Neural progenitor cell (in vitro differentiated cells): ENCODE results near the gene SPATA4. TPM values are rescaled to one million over a fixed set of nuclear protein-coding genes. Genes with fewer than 3 reads are reported as not detected.
"Not testable (repeated sequence)": the region's sequence is repeated elsewhere in the genome, so short reads cannot be mapped to it uniquely, and the experiment has no call there.

Experiments used
- DNase-seq: peaks from one replicate; pipeline ENCODE4 v3.0.0-alpha.2; 2016; ENCODE audit warnings: low spot score
- H2AFZ ChIP-seq: fragments of 200-600 bp; sonication (generic); replicated peaks from 2 replicates; pipeline ENCODE4 v1.6.1; 2016; ENCODE audit warnings: antibody characterized with exemption
- H3F3A ChIP-seq: fragments of 200-600 bp; sonication (generic); 2 replicates; pipeline ENCODE4 v1.6.1; 2016; ENCODE audit warnings: antibody characterized with exemption, low read depth
- H3K27ac ChIP-seq: fragments of 200-600 bp; sonication (generic); 2 replicates; pipeline ENCODE4 v1.5.1; 2016; ENCODE audit warnings: mild to moderate bottlenecking
- H3K27me3 ChIP-seq: fragments of 200-600 bp; sonication (generic); 2 replicates; pipeline ENCODE4 v1.6.1; 2016; ENCODE audit warnings: mild to moderate bottlenecking, moderate library complexity
- H3K36me3 ChIP-seq: fragments of 200-600 bp; sonication (generic); 2 replicates; pipeline ENCODE4 v1.5.1; 2016
- H3K4me1 ChIP-seq: fragments of 200-600 bp; sonication (generic); 2 replicates; pipeline ENCODE4 v1.6.1; 2016; ENCODE audit warnings: mixed run types
- H3K4me2 ChIP-seq: fragments of 200-600 bp; sonication (generic); 2 replicates; pipeline ENCODE4 v1.6.1; 2016
- H3K4me3 ChIP-seq: fragments of 200-600 bp; sonication (generic); 2 replicates; pipeline ENCODE4 v1.5.1; 2016
- H3K79me2 ChIP-seq: fragments of 200-600 bp; sonication (generic); 2 replicates; pipeline ENCODE4 v1.6.1; 2016; ENCODE audit warnings: low read depth
- H3K9ac ChIP-seq: fragments of 200-600 bp; sonication (generic); 2 replicates; pipeline ENCODE4 v1.6.1; 2016
- H3K9me3 ChIP-seq: fragments of 200-600 bp; sonication (generic); 2 replicates; pipeline ENCODE4 v1.5.1; 2016; ENCODE audit warnings: low read depth
- H4K20me1 ChIP-seq: fragments of 200-600 bp; sonication (generic); 2 replicates; pipeline ENCODE4 v1.6.1; 2016; ENCODE audit warnings: low read depth
- H3K27ac Mint-ChIP-seq: 3 replicates; pipeline ENCODE4 v1.8.0; 2021; ENCODE audit warnings: mixed read lengths
- H3K27me3 Mint-ChIP-seq: 2 replicates; pipeline ENCODE4 v1.8.0; 2022; ENCODE audit warnings: low read depth, mild to moderate bottlenecking, inconsistent platforms, moderate library complexity, mixed read lengths; ENCODE audit not compliant: insufficient read depth
- H3K36me3 Mint-ChIP-seq: 3 replicates; pipeline ENCODE4 v1.8.0; 2021; ENCODE audit warnings: mixed read lengths
- H3K4me1 Mint-ChIP-seq: 3 replicates; pipeline ENCODE4 v1.8.0; 2021; ENCODE audit warnings: mixed read lengths
- H3K4me3 Mint-ChIP-seq: 3 replicates; pipeline ENCODE4 v1.8.0; 2021; ENCODE audit warnings: mild to moderate bottlenecking, moderate library complexity, mixed read lengths
- H3K9me3 Mint-ChIP-seq: 3 replicates; pipeline ENCODE4 v1.8.0; 2020; ENCODE audit warnings: mixed read lengths
- CTCF ChIP-seq: fragments of 200-600 bp; sonication (generic); IDR thresholded peaks from 2 replicates; pipeline ENCODE4 v1.5.1; 2017; ENCODE audit warnings: antibody characterized with exemption, mild to moderate bottlenecking
- EZH2 ChIP-seq: fragments of 200-600 bp; sonication (generic); IDR thresholded peaks from 2 replicates; pipeline ENCODE4 v1.6.1; 2017; ENCODE audit warnings: antibody characterized with exemption, mild to moderate bottlenecking, moderate library complexity
- EZH2phosphoT487 ChIP-seq: fragments of 200-600 bp; sonication (generic); IDR thresholded peaks from 2 replicates; pipeline ENCODE4 v1.6.1; 2017; ENCODE audit warnings: antibody characterized with exemption
- total RNA-seq: library from RNA; depleted of rRNA; stranded (reverse); fragments of >200 nt; gene quantifications from 2 replicates; pipeline ENCODE4 v1.2.3, GENCODE V29; 2015; ENCODE audit warnings: low replicate concordance

Gene SPATA4
- total RNA-seq, 1 donor from 2014 or later: not detected

GRCh38 chr4:176223561-176223960, 28.2 kb upstream of the SPATA4 start:
- TF ChIP-seq CTCF: no peak
- TF ChIP-seq EZH2phosphoT487: no peak
- no peak for TF ChIP-seq EZH2
- H3K27me3 Mint-ChIP-seq: peaks cover 5% of the 10 kb centered on the region
- H3K4me1 Mint-ChIP-seq: no peaks in the 10 kb centered on the region
- Histone ChIP-seq H3K9ac (no peak overlapping the region), H3K4me2 (no peak overlapping the region), H3K4me1 (no peaks in the 10 kb centered on the region), H3K79me2 (no peaks in the 10 kb centered on the region), H2AFZ (no peak overlapping the region), H3K36me3 (no peaks in the 10 kb centered on the region), H3K27ac (no peak overlapping the region), H3K9me3 (no peaks in the 10 kb centered on the region), H3K27me3 (no peaks in the 10 kb centered on the region), H4K20me1 (no peaks in the 10 kb centered on the region), H3K4me3 (no peak overlapping the region), H3F3A (no peaks in the 10 kb centered on the region)
- H3K4me3 Mint-ChIP-seq: no peak overlapping the region
- no peak overlapping the region for H3K27ac Mint-ChIP-seq
- H3K36me3 Mint-ChIP-seq: no peaks in the 10 kb centered on the region
- DNase-seq: no peak
- H3K9me3 Mint-ChIP-seq: no peaks in the 10 kb centered on the region

- Histone ChIP-seq H3K4me2 (no peak overlapping the region), H3K27me3 (no peaks in the 10 kb centered on the region), H3K9ac (no peak overlapping the region), H3K27ac (no peak overlapping the region), H3K79me2 (no peaks in the 10 kb centered on the region), H3K9me3 (no peaks in the 10 kb centered on the region), H4K20me1 (no peaks in the 10 kb centered on the region), H3F3A (peaks cover 6% of the 10 kb centered on the region), H3K36me3 (no peaks in the 10 kb centered on the region), H3K4me3 (no peak overlapping the region), H2AFZ (no peak overlapping the region), H3K4me1 (no peaks in the 10 kb centered on the region)
- no peak for DNase-seq
- no peaks in the 10 kb centered on the region for H3K9me3 Mint-ChIP-seq
- TF ChIP-seq CTCF (no peak), EZH2phosphoT487 (no peak), EZH2 (no peak)
- H3K4me3 Mint-ChIP-seq: no peak overlapping the region
- H3K4me1 Mint-ChIP-seq: no peaks in the 10 kb centered on the region
- H3K27ac Mint-ChIP-seq: no peak overlapping the region
- no peaks in the 10 kb centered on the region for H3K36me3 Mint-ChIP-seq
- H3K27me3 Mint-ChIP-seq: peaks cover 5% of the 10 kb centered on the region
Observed at GRCh38 chr4:176222149-176222548, 26.8 kb upstream of the SPATA4 start.

- H3K4me1 Mint-ChIP-seq: no peaks in the 10 kb centered on the region
- Histone ChIP-seq H3K9ac (no peak overlapping the region), H3K9me3 (no peaks in the 10 kb centered on the region), H3K4me2 (no peak overlapping the region), H3K27me3 (no peaks in the 10 kb centered on the region), H3K79me2 (no peaks in the 10 kb centered on the region), H4K20me1 (no peaks in the 10 kb centered on the region), H3F3A (peaks cover 7% of the 10 kb centered on the region), H3K4me1 (no peaks in the 10 kb centered on the region), H3K4me3 (no peak overlapping the region), H3K36me3 (no peaks in the 10 kb centered on the region), H2AFZ (no peak overlapping the region), H3K27ac (no peak overlapping the region)
- no peaks in the 10 kb centered on the region for H3K36me3 Mint-ChIP-seq
- H3K27me3 Mint-ChIP-seq: peaks cover under 1% of the 10 kb centered on the region
- TF ChIP-seq CTCF: no peak
- TF ChIP-seq EZH2: no peak
- no peak for TF ChIP-seq EZH2phosphoT487
- peaks cover 2% of the 10 kb centered on the region for H3K9me3 Mint-ChIP-seq
- H3K4me3 Mint-ChIP-seq: no peak overlapping the region
- no peak for DNase-seq
- no peak overlapping the region for H3K27ac Mint-ChIP-seq
Observed at GRCh38 chr4:176217510-176217909, 22.1 kb upstream of the SPATA4 start.

- H3K27me3 Mint-ChIP-seq, H3K36me3 Mint-ChIP-seq, H3F3A ChIP-seq, H2AFZ ChIP-seq, H3K4me2 ChIP-seq, H3K9me3 Mint-ChIP-seq, H3K79me2 ChIP-seq, H3K9me3 ChIP-seq, H3K27ac Mint-ChIP-seq, H3K9ac ChIP-seq, H3K4me1 ChIP-seq, DNase-seq, H3K4me1 Mint-ChIP-seq, H3K36me3 ChIP-seq, H3K27ac ChIP-seq, H3K4me3 Mint-ChIP-seq, H4K20me1 ChIP-seq, H3K27me3 ChIP-seq, H3K4me3 ChIP-seq: not testable (repeated sequence)
Observed at GRCh38 chr4:176212351-176212750, 17.0 kb upstream of the SPATA4 start.
